ENCODE measurements around the gene GOSR2. TPM values are rescaled to one million over a fixed set of nuclear protein-coding genes. Genes with fewer than 3 reads are reported as not detected.

Gene GOSR2
- polyA plus RNA-seq, 1 of the 3 experiments (the other 2 are of a cell fraction): 74.2 TPM

DNA sequence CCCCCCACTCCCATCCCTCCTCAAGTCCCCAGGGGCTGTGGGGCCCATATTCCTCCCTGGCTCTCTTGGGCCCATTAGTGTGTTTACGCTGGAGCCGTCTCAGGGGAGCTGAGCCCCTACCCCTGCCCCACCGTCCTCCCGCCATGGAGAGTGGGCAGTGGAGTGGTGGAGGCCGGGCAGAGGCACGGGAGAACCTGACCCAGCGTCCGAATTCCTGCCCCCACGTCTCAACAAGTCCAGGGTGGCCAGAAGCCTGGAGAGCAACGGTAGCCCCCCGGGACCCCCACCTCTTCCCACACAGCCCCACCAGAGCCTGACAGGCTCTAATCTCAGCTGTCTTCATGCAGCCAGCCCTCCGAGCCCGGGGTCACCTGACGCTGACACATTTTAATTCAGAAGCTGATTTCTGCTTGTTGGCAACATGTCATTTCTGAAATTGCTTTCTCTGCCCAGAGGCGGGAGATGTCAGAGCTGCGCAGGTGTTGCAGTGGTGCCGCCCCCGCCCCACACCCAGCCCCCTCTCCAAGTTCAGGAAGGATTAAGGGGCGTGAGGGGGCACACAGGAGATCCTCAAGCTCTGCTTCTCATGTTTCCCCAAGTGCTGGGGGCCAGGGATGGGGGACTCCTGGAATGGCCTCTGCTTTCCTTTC is 39.0 kb upstream of the GOSR2 start:
- no peaks in the 10 kb centered on the region for H3K79me2 ChIP-seq (ENCODE audit: insufficient read depth)
- H3K4me3 ChIP-seq (ENCODE audit: low read depth in 2 of 2, low read length in 1 of 2): no peak overlapping the region
- H3K27ac ChIP-seq (ENCODE audit: low read depth in 2 of 2, low read length in 1 of 2): no peak overlapping the region
- CTCF ChIA-PET: interaction anchor here (1.2 to 2.4 kb wide), 3 partner anchors 8 to 57 kb away, joined by 4 to 10 read pairs (median 5); no protein-coding TSS in a partner anchor
- WGBS (ENCODE audit: low lambda C conversion rate): 65% methylated on average over 13 of the region's 19 CpGs
- no peaks in the 10 kb centered on the region for H4K20me1 ChIP-seq (ENCODE audit: insufficient read depth)
- no peak overlapping the region for H2AFZ ChIP-seq (ENCODE audit: low read depth)
- H3K27me3 ChIP-seq (ENCODE audit: insufficient read depth): peaks cover 40% of the 10 kb centered on the region; the same call in 1 of the 2 replicates
- no peaks in the 10 kb centered on the region for H3K9me2 ChIP-seq
- H3F3A ChIP-seq (replicated peaks; ENCODE audit: insufficient read depth): no peaks in the 10 kb centered on the region
- POLR2A ChIA-PET: interaction anchor here (0.7 kb wide), 1 partner anchor 13 kb away, joined by 3 read pairs; no protein-coding TSS in a partner anchor
- no peaks in the 10 kb centered on the region for H3K9me3 ChIP-seq
- TF ChIP-seq, protein P1, sequence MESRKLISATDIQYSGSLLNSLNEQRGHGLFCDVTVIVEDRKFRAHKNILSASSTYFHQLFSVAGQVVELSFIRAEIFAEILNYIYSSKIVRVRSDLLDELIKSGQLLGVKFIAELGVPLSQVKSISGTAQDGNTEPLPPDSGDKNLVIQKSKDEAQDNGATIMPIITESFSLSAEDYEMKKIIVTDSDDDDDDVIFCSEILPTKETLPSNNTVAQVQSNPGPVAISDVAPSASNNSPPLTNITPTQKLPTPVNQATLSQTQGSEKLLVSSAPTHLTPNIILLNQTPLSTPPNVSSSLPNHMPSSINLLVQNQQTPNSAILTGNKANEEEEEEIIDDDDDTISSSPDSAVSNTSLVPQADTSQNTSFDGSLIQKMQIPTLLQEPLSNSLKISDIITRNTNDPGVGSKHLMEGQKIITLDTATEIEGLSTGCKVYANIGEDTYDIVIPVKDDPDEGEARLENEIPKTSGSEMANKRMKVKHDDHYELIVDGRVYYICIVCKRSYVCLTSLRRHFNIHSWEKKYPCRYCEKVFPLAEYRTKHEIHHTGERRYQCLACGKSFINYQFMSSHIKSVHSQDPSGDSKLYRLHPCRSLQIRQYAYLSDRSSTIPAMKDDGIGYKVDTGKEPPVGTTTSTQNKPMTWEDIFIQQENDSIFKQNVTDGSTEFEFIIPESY (IDR thresholded peaks at IDR 0.05; ENCODE audit: borderline replicate concordance, low read depth): no peak
- TF ChIP-seq YY1 (IDR thresholded peaks at IDR 0.05; ENCODE audit: low read depth) (no peak), MEF2A (IDR thresholded peaks at IDR 0.05; ENCODE audit: borderline replicate concordance, low read depth) (no peak), FOXJ3 (CRISPR knock-in tag; IDR thresholded peaks at IDR 0.05) (no peak), FOSL2 (IDR thresholded peaks at IDR 0.05; ENCODE audit: borderline replicate concordance, low read depth) (no peak), CHD2 (IDR thresholded peaks at IDR 0.05; ENCODE audit: low read length, partially characterized antibody) (no peak), POLR2AphosphoS5 (IDR thresholded peaks at IDR 0.05; ENCODE audit: low read depth, low read length) (no peak), RFX5 (IDR thresholded peaks at IDR 0.05; ENCODE audit: low read length) (no peak), NFIC (IDR thresholded peaks at IDR 0.05; ENCODE audit: borderline replicate concordance) (no peak)
- TF ChIP-seq, protein P2, sequence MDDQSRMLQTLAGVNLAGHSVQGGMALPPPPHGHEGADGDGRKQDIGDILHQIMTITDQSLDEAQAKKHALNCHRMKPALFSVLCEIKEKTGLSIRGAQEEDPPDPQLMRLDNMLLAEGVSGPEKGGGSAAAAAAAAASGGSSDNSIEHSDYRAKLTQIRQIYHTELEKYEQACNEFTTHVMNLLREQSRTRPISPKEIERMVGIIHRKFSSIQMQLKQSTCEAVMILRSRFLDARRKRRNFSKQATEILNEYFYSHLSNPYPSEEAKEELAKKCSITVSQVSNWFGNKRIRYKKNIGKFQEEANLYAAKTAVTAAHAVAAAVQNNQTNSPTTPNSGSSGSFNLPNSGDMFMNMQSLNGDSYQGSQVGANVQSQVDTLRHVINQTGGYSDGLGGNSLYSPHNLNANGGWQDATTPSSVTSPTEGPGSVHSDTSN (IDR thresholded peaks at IDR 0.05): no peak
- TF ChIP-seq, protein P3, sequence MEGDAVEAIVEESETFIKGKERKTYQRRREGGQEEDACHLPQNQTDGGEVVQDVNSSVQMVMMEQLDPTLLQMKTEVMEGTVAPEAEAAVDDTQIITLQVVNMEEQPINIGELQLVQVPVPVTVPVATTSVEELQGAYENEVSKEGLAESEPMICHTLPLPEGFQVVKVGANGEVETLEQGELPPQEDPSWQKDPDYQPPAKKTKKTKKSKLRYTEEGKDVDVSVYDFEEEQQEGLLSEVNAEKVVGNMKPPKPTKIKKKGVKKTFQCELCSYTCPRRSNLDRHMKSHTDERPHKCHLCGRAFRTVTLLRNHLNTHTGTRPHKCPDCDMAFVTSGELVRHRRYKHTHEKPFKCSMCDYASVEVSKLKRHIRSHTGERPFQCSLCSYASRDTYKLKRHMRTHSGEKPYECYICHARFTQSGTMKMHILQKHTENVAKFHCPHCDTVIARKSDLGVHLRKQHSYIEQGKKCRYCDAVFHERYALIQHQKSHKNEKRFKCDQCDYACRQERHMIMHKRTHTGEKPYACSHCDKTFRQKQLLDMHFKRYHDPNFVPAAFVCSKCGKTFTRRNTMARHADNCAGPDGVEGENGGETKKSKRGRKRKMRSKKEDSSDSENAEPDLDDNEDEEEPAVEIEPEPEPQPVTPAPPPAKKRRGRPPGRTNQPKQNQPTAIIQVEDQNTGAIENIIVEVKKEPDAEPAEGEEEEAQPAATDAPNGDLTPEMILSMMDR (IDR thresholded peaks at IDR 0.05): no peak
- TF ChIP-seq, protein P4, sequence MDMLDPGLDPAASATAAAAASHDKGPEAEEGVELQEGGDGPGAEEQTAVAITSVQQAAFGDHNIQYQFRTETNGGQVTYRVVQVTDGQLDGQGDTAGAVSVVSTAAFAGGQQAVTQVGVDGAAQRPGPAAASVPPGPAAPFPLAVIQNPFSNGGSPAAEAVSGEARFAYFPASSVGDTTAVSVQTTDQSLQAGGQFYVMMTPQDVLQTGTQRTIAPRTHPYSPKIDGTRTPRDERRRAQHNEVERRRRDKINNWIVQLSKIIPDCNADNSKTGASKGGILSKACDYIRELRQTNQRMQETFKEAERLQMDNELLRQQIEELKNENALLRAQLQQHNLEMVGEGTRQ (IDR thresholded peaks at IDR 0.05; ENCODE audit: borderline replicate concordance, low read depth, low read length): no peak
- H3K4me1 ChIP-seq (ENCODE audit: control insufficient read depth in 1 of 2, insufficient read depth in 2 of 2, low read depth in 1 of 2, low read length in 1 of 2): no peaks in the 10 kb centered on the region
- H3K36me3 ChIP-seq (replicated peaks in 1 of 2; ENCODE audit: control insufficient read depth in 1 of 2, insufficient read depth in 2 of 2, low read length in 1 of 2): no peaks in the 10 kb centered on the region
- DNase-seq: no peak
- no peak overlapping the region for H3K9ac ChIP-seq
- H3K4me2 ChIP-seq: no peak overlapping the region
